ENCODE measurements around the gene BOD1.

BOD1 gene

DNA sequence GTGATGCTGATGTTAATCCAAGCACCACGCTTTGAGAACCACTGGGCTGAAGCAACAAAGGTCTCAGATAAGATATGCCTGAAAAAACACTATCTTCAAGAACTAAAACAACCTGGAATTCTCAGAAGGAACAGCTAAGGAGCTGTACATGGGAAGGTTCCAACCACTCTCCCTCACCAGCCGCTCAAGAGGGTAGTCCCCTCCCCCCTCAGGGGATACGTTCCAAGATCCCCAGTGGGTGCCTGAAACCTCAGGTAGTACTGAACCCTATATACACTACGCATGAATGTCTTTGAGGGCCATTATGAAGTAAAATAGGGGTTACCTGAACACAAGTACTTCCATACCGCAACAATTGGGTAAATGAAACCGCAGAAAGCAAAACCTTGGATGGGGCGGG, 1.9 kb downstream of the BOD1 start:
- Histone ChIP-seq H3K9me3 (ENCODE audit: severe bottlenecking) (no peaks in the 10 kb centered on the region), H3K27me3 (ENCODE audit: insufficient read depth, poor library complexity, severe bottlenecking) (no peaks in the 10 kb centered on the region), H3K4me1 (ENCODE audit: insufficient read depth, poor library complexity, severe bottlenecking) (peaks cover 5% of the 10 kb centered on the region), H3K36me3 (ENCODE audit: low read depth) (peaks cover 54% of the 10 kb centered on the region), H3K4me3 (ENCODE audit: severe bottlenecking) (no peak overlapping the region), H3K27ac (ENCODE audit: poor library complexity, severe bottlenecking) (no peak overlapping the region)
- TF ChIP-seq, protein P1, sequence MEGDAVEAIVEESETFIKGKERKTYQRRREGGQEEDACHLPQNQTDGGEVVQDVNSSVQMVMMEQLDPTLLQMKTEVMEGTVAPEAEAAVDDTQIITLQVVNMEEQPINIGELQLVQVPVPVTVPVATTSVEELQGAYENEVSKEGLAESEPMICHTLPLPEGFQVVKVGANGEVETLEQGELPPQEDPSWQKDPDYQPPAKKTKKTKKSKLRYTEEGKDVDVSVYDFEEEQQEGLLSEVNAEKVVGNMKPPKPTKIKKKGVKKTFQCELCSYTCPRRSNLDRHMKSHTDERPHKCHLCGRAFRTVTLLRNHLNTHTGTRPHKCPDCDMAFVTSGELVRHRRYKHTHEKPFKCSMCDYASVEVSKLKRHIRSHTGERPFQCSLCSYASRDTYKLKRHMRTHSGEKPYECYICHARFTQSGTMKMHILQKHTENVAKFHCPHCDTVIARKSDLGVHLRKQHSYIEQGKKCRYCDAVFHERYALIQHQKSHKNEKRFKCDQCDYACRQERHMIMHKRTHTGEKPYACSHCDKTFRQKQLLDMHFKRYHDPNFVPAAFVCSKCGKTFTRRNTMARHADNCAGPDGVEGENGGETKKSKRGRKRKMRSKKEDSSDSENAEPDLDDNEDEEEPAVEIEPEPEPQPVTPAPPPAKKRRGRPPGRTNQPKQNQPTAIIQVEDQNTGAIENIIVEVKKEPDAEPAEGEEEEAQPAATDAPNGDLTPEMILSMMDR (IDR thresholded peaks at IDR 0.05; ENCODE audit: poor library complexity, severe bottlenecking) = no peak
- no peak for ATAC-seq (ENCODE audit: low read depth)
- DNase-seq (ENCODE audit: low spot score) = no peak

DNA sequence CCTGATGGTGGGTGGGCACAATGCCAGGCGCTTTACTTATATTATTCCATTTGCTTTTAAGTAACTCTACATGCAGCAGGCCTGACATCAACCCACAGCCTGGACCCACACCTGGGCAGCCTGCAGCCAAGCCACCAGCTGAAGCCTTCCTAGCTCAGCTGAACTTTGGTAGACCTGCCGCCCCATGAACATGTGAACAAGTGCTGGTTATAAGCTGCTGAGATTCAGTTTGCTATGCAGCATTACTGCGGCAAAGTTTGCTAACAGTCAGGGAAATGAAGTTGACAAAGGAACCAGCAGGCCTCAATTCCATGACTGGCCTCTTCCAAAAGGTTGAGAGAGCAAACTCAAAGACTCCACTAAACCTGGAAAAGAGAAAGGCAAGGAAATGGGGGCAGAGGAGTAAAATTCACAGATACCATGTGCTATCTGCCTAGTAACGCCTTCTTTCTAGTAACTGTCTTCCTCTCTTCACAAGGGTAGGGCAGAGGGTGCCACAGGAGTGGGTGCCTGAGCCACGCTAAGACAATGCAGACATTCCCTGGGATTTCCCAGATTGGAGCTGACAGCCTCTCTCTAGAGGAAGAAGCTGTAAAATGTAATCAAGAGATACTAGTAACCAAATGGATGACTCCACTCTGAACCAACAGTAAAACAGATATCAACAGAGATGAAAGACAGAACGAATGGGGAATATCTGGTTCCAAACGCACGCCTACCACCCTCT, 2.9 kb downstream of the BOD1 start:
- H3K9me3 ChIP-seq (ENCODE audit: severe bottlenecking) = no peaks in the 10 kb centered on the region
- no peak overlapping the region for H3K4me3 ChIP-seq (ENCODE audit: severe bottlenecking)
- H3K4me1 ChIP-seq (ENCODE audit: insufficient read depth, poor library complexity, severe bottlenecking) = peaks cover 5% of the 10 kb centered on the region
- ATAC-seq (ENCODE audit: low read depth) = no peak
- H3K27me3 ChIP-seq (ENCODE audit: insufficient read depth, poor library complexity, severe bottlenecking) = no peaks in the 10 kb centered on the region
- TF ChIP-seq, protein P1 (IDR thresholded peaks at IDR 0.05; ENCODE audit: poor library complexity, severe bottlenecking) = no peak
- no peak for DNase-seq (ENCODE audit: low spot score)
- peaks cover 64% of the 10 kb centered on the region for H3K36me3 ChIP-seq (ENCODE audit: low read depth)
- H3K27ac ChIP-seq (ENCODE audit: poor library complexity, severe bottlenecking) = no peak overlapping the region

DNA sequence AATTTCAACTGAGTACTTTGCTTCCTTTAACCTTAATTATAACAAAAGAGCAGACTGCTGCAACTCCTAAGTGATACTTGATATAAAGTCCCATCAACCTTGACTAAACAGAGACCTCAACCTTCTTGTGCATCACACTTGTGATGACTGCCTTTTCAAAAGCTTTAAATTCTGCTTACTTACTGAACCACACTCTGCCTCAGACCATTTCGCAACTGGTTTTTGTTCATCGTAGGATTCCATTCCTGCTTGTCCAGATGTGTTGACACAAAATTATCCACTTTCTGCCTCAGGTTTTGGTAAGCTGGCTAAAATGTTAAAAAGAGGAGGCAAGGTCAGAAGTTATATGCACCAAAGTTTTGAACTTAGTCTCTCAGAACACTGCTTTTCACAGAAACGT, 3.5 kb downstream of the BOD1 start:
- H3K27ac ChIP-seq (ENCODE audit: poor library complexity, severe bottlenecking) = no peak overlapping the region
- ATAC-seq (ENCODE audit: low read depth) = no peak
- no peaks in the 10 kb centered on the region for H3K9me3 ChIP-seq (ENCODE audit: severe bottlenecking)
- DNase-seq (ENCODE audit: low spot score) = no peak
- H3K36me3 ChIP-seq (ENCODE audit: low read depth) = peaks cover 70% of the 10 kb centered on the region
- H3K4me1 ChIP-seq (ENCODE audit: insufficient read depth, poor library complexity, severe bottlenecking) = peaks cover 5% of the 10 kb centered on the region
- H3K27me3 ChIP-seq (ENCODE audit: insufficient read depth, poor library complexity, severe bottlenecking) = no peaks in the 10 kb centered on the region
- TF ChIP-seq, protein P1 (IDR thresholded peaks at IDR 0.05; ENCODE audit: poor library complexity, severe bottlenecking) = no peak
- H3K4me3 ChIP-seq (ENCODE audit: severe bottlenecking) = no peak overlapping the region

DNA sequence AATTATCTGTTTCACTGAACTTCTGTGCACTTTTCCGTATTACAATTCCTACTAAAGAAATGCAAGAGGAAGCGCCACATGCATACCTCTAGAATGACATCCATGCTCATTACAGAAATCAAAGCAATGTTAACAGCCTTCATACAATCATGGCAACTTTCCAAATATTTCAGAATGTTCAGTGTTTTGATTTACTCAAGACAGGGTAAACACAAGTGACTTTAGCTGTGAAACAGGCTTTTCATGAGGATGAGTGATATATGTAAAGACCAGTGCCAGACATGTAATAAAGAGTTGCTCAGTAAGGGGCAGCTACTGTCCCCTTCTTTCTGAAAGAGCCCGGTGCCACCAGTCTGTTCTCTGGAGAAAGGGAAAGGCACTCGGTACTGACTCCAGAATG, 4.7 kb downstream of the BOD1 start:
- Histone ChIP-seq H3K4me1 (ENCODE audit: insufficient read depth, poor library complexity, severe bottlenecking) (no peaks in the 10 kb centered on the region), H3K27ac (ENCODE audit: poor library complexity, severe bottlenecking) (no peak overlapping the region), H3K27me3 (ENCODE audit: insufficient read depth, poor library complexity, severe bottlenecking) (no peaks in the 10 kb centered on the region), H3K9me3 (ENCODE audit: severe bottlenecking) (no peaks in the 10 kb centered on the region), H3K4me3 (ENCODE audit: severe bottlenecking) (no peak overlapping the region), H3K36me3 (ENCODE audit: low read depth) (peaks cover 83% of the 10 kb centered on the region)
- DNase-seq (ENCODE audit: low spot score) (no peak), ATAC-seq (ENCODE audit: low read depth) (no peak)
- TF ChIP-seq, protein P1 (IDR thresholded peaks at IDR 0.05; ENCODE audit: poor library complexity, severe bottlenecking) = no peak

DNA sequence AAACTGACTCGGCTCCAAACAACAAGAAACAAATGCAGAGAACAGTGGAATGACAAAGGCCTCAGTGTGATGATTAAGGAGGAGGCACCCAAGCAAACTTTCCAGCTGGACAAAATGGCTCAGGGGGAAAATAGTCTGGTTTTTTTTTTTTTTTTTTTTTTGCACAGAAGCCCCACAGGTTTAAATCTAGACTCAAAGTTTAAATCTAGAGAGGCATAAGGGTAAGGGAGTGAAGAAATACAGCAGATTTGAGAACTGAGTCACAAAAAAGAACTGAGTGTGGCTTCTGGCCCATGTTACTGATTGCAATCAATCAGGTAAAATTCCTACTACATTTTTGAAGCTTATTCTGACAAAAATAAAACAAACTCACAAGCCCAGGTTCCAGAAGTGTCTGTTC, 12.3 kb downstream of the BOD1 start:
- ATAC-seq (ENCODE audit: low read depth) (no peak), DNase-seq (ENCODE audit: low spot score) (no peak)
- TF ChIP-seq, protein P1 (IDR thresholded peaks at IDR 0.05; ENCODE audit: poor library complexity, severe bottlenecking) = no peak
- H3K27ac ChIP-seq (ENCODE audit: poor library complexity, severe bottlenecking) = no peak overlapping the region
- no peak overlapping the region for H3K4me3 ChIP-seq (ENCODE audit: severe bottlenecking)
- H3K36me3 ChIP-seq (ENCODE audit: low read depth) = peaks cover 52% of the 10 kb centered on the region
- no peaks in the 10 kb centered on the region for H3K4me1 ChIP-seq (ENCODE audit: insufficient read depth, poor library complexity, severe bottlenecking)
- H3K9me3 ChIP-seq (ENCODE audit: severe bottlenecking) = no peaks in the 10 kb centered on the region
- H3K27me3 ChIP-seq (ENCODE audit: insufficient read depth, poor library complexity, severe bottlenecking) = no peaks in the 10 kb centered on the region
